Skeletal muscle tissue (tissue), 4 donors: ENCODE data around the gene RSPO3. TPM values are rescaled to one million over a fixed set of nuclear protein-coding genes. Genes with fewer than 3 reads are reported as not detected.
A peak's percentile ranks its signal among the peaks of the same experiment; 100 is the strongest.
"Not testable (repeated sequence)": the region's sequence is repeated elsewhere in the genome, so short reads cannot be mapped to it uniquely, and the experiment has no call there.

Experiments used
- H3K27ac ChIP-seq: one replicate; pipeline ENCODE4 v1.7.0; 2013; ENCODE audit warnings: mild to moderate bottlenecking, low read depth, low read length, inconsistent platforms
- H3K27me3 ChIP-seq, 3 donors: one replicate each; pipeline ENCODE4 v1.7.0; 2013; ENCODE audit warnings: low read length in 3 of 3; ENCODE audit not compliant: control insufficient read depth in 3 of 3, insufficient read depth in 3 of 3
- H3K36me3 ChIP-seq, 3 donors: one replicate each; pipeline ENCODE4 v1.7.0; 2013; ENCODE audit warnings: low read length in 3 of 3; ENCODE audit not compliant: control insufficient read depth in 3 of 3, insufficient read depth in 3 of 3
- H3K4me1 ChIP-seq, 3 donors: one replicate each; pipeline ENCODE4 v1.7.0; 2013; ENCODE audit warnings: low read length in 3 of 3, mild to moderate bottlenecking in 3 of 3; ENCODE audit not compliant: control insufficient read depth in 3 of 3, insufficient read depth in 3 of 3
- H3K4me3 ChIP-seq, 3 donors: one replicate each; pipeline ENCODE4 v1.7.0; 2013; ENCODE audit warnings: low read length in 3 of 3
- H3K9ac ChIP-seq, 3 donors: one replicate each; pipeline ENCODE4 v1.7.0; 2013; ENCODE audit warnings: low read length in 3 of 3, mild to moderate bottlenecking in 3 of 3, moderate library complexity in 2 of 3, low read depth in 1 of 3
- H3K9me3 ChIP-seq, 3 donors: one replicate each; pipeline ENCODE4 v1.7.0; 2013; ENCODE audit warnings: low read length in 3 of 3; ENCODE audit not compliant: control insufficient read depth in 3 of 3
- total RNA-seq: library from RNA; depleted of rRNA; stranded (reverse); fragments of >200 nt; gene quantifications from one replicate; pipeline ENCODE4 v1.2.3, GENCODE V29; 2014
- donor health status: Osteomylitis.

The RSPO3 gene
- total RNA-seq, 1 donor from 2014 or later = 6.3 TPM

- H3K4me3 ChIP-seq = no peak overlapping the region
- H3K9ac ChIP-seq = no peak overlapping the region
- H3K36me3 ChIP-seq = no peaks in the 10 kb centered on the region
- H3K27ac ChIP-seq = no peak overlapping the region
- H3K4me1 ChIP-seq = peaks cover 0 to 4% (median 2%) of the 10 kb centered on the region in 3 donors
- no peaks in the 10 kb centered on the region for H3K27me3 ChIP-seq
- no peaks in the 10 kb centered on the region for H3K9me3 ChIP-seq
Measured at GRCh38 chr6:127207591-127208120, 89.2 kb downstream of the RSPO3 start.

DNA sequence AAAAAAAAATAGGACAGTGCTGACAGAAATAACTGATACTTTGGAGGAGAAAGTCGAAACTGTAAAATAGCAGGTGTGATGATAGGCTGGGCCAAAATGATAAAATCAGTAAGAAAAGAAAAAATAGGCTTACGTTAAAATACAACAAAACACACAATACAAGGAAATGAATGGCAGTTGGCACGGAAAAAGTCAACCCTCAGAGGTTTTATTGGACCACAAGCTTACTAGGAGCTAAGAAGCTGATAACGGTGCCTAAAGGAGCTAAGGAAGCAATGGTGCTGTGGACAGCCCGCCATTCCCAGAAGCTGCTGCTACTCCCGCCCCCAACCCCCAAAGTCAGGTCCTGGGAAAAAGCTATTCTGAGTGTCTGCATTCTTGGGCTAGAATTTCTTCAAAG, 92.3 kb downstream of the RSPO3 start:
- no peaks in the 10 kb centered on the region for H3K9me3 ChIP-seq
- H3K9ac ChIP-seq = no peak overlapping the region
- no peak overlapping the region for H3K27ac ChIP-seq
- H3K4me3 ChIP-seq = no peak overlapping the region
- H3K36me3 ChIP-seq = no peaks in the 10 kb centered on the region
- H3K4me1 ChIP-seq = peaks cover 0 to 4% (median 2%) of the 10 kb centered on the region in 3 donors
- no peaks in the 10 kb centered on the region for H3K27me3 ChIP-seq

- Histone ChIP-seq H3K27me3 (no peaks in the 10 kb centered on the region), H3K9me3 (no peaks in the 10 kb centered on the region), H3K4me1 (peaks cover 0 to 4% (median 2%) of the 10 kb centered on the region in 3 donors), H3K27ac (no peak overlapping the region), H3K4me3 (no peak overlapping the region), H3K9ac (no peak overlapping the region), H3K36me3 (no peaks in the 10 kb centered on the region)
Measured at GRCh38 chr6:127212376-127212775, 93.9 kb downstream of the RSPO3 start.

GRCh38 chr6:127214032-127214431, 95.6 kb downstream of the RSPO3 start:
- H3K27me3 ChIP-seq, H3K4me1 ChIP-seq, H3K27ac ChIP-seq, H3K9ac ChIP-seq, H3K4me3 ChIP-seq, H3K9me3 ChIP-seq, H3K36me3 ChIP-seq: not testable (repeated sequence)

GRCh38 chr6:127214531-127214930, 96.1 kb downstream of the RSPO3 start:
- not testable (repeated sequence) for H3K4me1 ChIP-seq, H3K9me3 ChIP-seq, H3K36me3 ChIP-seq, H3K27me3 ChIP-seq, H3K27ac ChIP-seq, H3K4me3 ChIP-seq, H3K9ac ChIP-seq

GRCh38 chr6:127215931-127216330, 97.5 kb downstream of the RSPO3 start:
- no peaks in the 10 kb centered on the region for H3K9me3 ChIP-seq
- no peaks in the 10 kb centered on the region for H3K27me3 ChIP-seq
- H3K9ac ChIP-seq = no peak overlapping the region
- H3K4me3 ChIP-seq = no peak overlapping the region
- H3K27ac ChIP-seq = no peak overlapping the region
- no peaks in the 10 kb centered on the region for H3K4me1 ChIP-seq
- H3K36me3 ChIP-seq = no peaks in the 10 kb centered on the region

GRCh38 chr6:127216810-127217789, 98.6 kb downstream of the RSPO3 start:
- no peaks in the 10 kb centered on the region for H3K36me3 ChIP-seq
- no peak overlapping the region for H3K27ac ChIP-seq
- H3K4me3 ChIP-seq = no peak overlapping the region
- no peak overlapping the region for H3K9ac ChIP-seq
- H3K4me1 ChIP-seq = no peaks in the 10 kb centered on the region
- H3K27me3 ChIP-seq = no peaks in the 10 kb centered on the region
- H3K9me3 ChIP-seq = no peaks in the 10 kb centered on the region

DNA sequence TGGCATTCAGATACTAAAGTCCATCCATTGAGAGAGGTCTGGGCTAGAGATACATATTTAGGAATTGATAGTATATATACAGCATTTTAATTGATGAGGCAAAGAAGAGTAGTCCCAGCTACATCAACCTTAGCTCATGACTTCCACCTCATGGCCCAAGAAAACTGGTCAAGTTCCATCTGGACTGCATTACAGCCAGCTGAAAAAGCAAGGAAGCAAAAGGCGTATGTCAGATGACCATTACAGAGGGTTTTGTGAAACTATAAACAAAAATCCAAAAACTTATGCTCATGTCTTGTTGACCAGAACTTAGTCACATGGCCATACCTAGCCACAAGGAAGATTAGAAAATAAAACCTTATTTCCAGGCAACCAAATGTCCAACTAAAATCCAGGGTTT, 101.4 kb downstream of the RSPO3 start:
- H3K4me1 ChIP-seq = no peaks in the 10 kb centered on the region
- no peak overlapping the region for H3K9ac ChIP-seq
- H3K27me3 ChIP-seq = no peaks in the 10 kb centered on the region
- peak overlapping the region; percentile 29 for H3K27ac ChIP-seq
- no peaks in the 10 kb centered on the region for H3K9me3 ChIP-seq
- H3K4me3 ChIP-seq = no peak overlapping the region
- H3K36me3 ChIP-seq = no peaks in the 10 kb centered on the region

- H3K4me1 ChIP-seq = no peaks in the 10 kb centered on the region
- no peaks in the 10 kb centered on the region for H3K36me3 ChIP-seq
- H3K9ac ChIP-seq = no peak overlapping the region
- no peaks in the 10 kb centered on the region for H3K27me3 ChIP-seq
- H3K9me3 ChIP-seq = no peaks in the 10 kb centered on the region
- peak overlapping the region; percentile 27 for H3K27ac ChIP-seq
- H3K4me3 ChIP-seq = no peak overlapping the region
Measured at GRCh38 chr6:127221201-127221600, 102.7 kb downstream of the RSPO3 start.

- Histone ChIP-seq H3K9ac (no peak overlapping the region), H3K4me1 (no peaks in the 10 kb centered on the region), H3K9me3 (no peaks in the 10 kb centered on the region), H3K4me3 (no peak overlapping the region), H3K27me3 (no peaks in the 10 kb centered on the region), H3K27ac (no peak overlapping the region), H3K36me3 (no peaks in the 10 kb centered on the region)
Measured at GRCh38 chr6:127222418-127222817, 103.9 kb downstream of the RSPO3 start.
